Measurements from ENCODE around the gene NOC3L.
"Not testable (repeated sequence)": the region's sequence is repeated elsewhere in the genome, so short reads cannot be mapped to it uniquely, and the experiment has no call there.

The NOC3L gene, protein sequence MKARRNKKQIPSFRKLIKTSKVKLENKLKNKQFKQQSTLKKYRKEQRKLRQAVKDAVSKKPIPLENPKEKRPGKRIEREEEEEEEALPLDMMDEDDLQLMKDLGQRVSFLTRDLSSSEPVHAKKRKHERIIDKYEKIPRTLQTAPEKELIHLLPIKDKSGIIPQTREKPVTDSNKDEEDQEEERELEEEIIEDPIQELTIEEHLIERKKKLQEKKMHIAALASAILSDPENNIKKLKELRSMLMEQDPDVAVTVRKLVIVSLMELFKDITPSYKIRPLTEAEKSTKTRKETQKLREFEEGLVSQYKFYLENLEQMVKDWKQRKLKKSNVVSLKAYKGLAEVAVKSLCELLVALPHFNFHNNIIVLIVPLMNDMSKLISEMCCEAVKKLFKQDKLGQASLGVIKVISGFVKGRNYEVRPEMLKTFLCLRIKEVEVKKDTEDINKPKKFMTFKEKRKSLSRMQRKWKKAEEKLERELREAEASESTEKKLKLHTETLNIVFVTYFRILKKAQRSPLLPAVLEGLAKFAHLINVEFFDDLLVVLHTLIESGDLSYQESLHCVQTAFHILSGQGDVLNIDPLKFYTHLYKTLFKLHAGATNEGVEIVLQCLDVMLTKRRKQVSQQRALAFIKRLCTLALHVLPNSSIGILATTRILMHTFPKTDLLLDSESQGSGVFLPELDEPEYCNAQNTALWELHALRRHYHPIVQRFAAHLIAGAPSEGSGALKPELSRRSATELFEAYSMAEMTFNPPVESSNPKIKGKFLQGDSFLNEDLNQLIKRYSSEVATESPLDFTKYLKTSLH

DNA sequence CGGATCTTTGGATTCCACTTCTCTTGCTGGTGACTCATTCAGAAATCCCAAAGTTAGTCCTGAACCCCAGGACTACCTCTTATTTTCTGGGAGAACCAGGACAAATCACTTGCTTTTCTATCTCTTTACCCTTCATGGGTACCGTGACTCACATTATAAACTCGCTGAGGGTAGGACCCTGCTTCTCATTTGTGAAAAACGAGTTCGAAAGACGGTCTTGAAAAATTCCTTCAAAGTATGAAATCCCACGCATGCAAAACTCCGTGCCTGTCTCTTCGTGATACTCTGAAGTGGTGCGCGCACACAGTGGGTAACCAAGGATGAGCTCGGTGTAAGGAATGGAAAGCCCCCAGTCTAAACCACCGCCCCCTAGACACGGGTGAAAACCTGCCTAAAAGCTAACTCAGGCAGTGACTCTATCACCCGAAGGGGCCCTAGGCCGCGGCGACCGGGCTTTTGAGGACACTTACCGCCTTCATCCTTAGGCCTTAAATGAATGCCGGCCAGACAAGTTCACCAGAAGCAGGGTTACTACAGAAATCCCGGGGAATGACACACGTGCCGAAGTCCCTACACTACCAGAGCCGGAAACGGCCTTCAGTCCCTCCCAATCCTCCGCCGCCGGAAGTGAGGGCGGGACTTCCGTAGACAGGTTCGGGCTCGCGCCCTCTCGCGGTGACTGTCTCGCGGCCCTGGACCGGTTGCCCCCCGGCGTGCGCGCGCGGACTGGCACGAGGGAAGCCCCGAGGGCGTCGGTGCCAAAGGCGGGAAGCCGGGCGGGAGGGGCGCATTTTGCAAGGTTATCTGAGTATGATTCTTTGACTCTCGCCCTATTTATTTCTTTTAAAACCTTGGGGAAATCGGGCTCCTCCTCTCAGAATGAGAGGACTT, at the start of gene NOC3L:
Gene NOC3L (minus strand): TSS at position 580 of the 891 bp plus-strand sequence. CDS start 101 bp downstream, at position 479.
- DNase-seq (ENCODE audit: low read depth, low spot score): peak; percentile 96

DNA sequence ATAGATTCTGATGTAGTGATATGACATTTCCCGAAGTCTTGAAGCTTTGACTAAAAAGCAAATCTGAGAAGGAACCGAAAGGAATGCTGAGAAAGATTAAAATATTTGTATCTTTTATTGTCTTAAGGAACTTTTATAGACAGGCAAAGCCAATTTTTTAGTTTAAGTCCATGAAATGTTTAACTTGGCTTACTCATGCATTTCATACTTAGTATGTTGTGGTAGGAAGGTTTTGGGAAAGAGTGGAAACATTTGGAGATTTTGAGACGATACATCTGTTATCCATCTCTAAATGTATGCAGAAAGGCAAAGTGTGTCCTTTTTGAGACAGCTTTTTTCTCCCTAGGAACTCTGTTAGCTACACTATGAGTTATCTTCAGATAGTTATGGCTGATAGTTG, 49.7 kb upstream of the NOC3L start:
- no peak for DNase-seq (ENCODE audit: low read depth, low spot score)

DNA sequence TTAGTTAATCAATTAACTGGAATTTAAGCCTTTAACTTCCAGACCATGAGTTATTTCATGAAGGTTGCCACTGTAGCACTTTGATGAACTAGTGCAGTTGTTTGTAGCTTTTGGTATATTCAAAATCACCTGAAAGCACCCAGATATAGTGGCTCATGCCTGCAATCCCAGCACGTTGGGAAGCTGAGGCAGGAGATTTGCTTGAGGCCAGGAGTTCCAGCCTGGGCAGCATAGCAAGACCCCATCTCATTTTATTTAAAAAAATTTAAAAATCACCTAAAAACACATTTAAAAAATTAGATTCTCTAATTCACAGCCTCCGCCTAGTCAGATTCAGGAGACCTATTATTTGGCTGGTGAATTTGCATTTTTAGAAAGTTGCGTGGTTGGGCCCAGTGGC, 48.6 kb upstream of the NOC3L start:
- DNase-seq (ENCODE audit: low read depth, low spot score): no peak

DNA sequence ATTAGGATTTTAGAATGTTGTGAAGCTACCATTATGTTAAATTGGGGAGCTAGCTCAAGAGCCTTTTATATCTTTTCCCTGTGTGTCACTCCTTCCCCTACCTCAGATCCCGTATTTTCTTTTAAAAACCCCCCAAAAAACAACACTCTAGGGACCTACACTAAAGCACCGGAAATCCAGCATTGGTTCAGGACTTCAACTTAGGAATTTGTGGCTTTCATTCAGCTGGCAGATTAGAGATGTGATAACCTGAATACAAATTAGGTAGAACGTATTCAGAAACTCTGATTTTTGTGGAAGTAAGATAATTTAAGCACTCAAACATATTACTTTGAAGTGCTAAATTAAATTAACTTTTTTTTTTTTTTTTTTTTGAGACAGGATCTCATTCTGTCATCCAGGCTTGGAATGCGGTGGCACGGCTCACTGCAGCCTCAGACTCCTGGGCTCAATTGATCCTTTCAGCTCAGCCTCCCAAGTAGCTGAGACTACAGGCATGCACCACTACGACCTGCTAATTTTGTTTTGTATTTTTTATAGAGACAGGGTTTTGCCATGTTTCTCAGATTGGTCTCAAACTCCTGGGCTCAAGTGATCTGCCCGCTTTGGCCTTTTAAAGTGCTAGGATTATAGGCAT, 46.4 kb upstream of the NOC3L start:
- no peak for DNase-seq (ENCODE audit: low read depth, low spot score)

DNA sequence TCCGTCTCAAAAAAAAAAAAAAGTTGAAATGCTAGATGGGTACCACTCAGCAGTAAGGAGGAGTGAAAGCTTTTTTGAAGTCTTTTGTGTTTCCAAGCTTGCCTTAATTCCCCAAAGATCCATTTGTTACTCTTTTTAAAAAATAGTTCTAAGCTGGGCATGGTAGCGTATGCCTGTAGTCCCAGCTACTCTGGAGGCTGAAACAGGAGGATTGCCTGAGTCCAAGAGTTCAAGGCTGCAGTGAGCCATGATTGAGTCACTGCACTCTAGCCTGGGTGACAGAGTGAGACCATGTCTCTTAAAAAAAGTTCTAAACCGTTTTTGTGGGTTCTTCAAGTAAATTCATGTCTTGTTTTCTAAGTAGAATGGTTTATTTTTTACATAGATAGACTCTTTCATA, 44.9 kb upstream of the NOC3L start:
- no peak for DNase-seq (ENCODE audit: low read depth, low spot score)

DNA sequence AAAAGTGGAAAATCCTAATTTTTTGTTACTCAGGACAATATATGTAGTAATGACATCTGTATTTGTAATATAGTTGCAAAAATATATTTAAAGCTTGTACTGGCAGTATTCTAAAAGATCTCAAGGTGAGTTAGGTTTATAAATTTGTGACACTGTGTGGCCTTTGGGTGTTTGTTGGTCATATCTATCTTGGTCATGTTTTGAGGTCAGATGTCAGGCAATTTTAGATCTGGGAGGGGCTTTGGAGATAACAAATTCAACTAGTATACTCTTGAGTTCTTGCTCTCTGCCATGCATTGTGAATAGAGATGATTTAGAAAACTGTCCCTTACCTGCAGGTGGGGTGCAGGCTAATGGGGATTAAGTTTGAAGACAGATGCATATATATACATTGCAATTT, 42.7 kb upstream of the NOC3L start:
- no peak for DNase-seq (ENCODE audit: low read depth, low spot score)

DNA sequence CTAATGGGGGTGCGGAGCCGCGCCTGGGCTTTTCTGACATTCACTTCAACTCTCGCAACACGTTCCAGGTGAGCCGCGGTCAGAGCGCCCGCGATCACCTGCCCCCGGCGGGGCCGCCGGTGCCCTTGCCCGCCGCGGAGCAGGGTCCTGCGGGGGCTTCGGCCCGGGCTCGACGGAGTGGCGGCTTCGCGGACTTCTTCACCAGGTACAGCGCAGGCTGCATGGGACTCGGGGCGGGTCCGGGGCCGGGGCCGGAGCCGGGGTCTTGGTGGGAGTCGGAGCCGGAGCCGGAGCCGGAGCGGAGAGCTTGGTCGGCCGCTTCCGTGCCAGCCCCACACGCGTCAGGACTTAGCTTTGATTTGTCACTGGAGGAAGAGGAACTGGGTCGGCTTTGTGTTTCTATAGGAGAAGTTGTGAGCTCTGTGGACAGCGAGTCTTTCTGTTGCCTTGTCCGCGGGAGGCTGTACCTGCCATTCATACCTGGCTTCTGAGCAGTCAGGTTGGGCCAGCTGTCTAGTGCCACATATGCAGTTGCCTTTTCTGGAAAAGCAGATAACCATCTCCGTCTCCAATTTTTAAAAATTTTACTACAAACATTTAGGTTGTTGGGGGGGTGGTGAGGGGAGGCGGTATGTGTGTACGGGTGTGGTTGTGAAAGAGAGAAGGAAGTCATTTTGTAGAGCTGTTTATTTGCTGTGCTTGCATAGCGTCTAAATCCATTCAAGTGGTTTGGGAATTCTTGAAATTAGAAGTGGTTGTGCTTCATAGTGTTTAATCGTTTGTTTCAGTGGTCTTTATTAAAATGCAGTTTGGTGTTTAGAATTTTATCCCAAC, 40.9 kb upstream of the NOC3L start:
- no peak for DNase-seq (ENCODE audit: low read depth, low spot score)

DNA sequence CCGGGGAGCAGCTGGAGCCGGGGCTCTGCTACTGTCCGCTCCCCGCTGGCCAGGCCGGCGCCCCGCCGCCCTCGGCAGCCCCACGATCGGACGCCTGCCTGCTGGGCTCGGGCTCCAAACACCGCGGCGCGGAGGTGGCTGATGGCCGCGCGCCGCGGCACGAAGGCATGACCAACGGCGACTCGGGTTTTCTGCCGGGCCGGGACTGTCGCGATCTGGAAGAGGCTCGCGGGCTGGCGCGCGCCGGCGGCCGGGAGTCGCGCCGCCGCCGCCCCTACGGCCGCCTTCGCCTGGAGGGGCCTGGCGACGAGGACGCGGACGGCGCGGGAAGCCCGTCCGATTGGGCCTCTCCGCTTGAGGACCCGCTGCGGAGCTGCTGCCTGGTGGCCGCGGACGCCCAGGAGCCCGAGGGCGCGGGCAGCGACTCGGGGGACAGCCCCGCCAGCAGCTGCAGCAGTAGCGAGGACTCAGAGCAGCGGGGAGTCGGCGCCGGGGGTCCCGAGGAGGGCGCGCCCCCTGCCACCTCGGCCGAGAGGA, 40.2 kb upstream of the NOC3L start:
- no peak for DNase-seq (ENCODE audit: low read depth, low spot score)

DNA sequence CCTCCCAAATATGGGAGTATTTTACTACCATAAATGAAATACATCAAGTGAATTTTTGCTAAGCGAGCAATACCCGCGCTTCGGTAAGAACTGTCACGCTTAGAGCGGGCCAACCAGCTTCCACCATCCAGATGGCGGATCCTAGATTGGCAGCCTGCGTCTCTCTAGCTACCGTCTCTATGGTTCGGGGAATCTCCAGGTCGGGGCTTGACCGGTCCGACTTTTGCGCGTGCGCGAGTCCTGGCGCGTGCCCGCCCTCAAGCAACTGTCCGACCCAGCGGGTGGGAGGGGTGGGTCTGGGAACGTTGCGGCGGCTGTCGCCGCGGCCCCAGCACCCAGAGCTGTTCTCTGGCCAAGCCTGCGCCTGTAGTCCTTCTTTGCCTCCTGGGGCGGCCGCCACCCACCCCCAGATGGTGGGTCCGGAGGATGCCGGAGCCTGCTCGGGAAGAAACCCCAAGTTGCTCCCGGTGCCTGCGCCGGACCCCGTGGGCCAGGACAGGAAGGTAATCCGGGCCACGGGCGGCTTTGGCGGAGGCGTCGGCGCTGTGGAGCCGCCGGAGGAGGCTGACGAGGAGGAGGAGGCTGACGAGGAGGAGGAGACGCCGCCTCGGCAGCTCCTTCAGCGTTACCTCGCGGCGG, 39.6 kb upstream of the NOC3L start, which contains the start of gene TBC1D12:
Gene TBC1D12 (plus strand): TSS at position 338 of the 639 bp plus-strand sequence. CDS start 73 bp downstream, at position 411.
- no peak for DNase-seq (ENCODE audit: low read depth, low spot score)

DNA sequence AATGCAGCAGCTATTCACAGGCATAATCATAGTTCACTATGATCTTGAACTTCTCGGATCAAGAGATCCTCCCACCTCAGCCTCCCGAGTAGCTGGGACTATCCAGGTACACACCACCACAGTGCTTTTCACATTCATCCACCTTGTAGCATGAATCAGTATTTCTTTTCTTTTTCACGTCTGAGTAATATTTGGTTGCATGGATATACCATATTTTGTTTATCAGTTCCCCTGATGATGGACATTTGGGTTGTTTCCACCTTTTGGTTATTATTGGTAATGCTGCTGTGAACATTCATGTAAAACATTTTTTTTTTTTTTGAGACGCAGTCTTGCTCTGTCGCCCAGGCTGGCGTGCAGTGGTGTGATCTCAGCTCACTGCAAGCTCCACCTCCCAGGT, 36.0 kb upstream of the NOC3L start:
- DNase-seq (ENCODE audit: low read depth, low spot score): no peak

DNA sequence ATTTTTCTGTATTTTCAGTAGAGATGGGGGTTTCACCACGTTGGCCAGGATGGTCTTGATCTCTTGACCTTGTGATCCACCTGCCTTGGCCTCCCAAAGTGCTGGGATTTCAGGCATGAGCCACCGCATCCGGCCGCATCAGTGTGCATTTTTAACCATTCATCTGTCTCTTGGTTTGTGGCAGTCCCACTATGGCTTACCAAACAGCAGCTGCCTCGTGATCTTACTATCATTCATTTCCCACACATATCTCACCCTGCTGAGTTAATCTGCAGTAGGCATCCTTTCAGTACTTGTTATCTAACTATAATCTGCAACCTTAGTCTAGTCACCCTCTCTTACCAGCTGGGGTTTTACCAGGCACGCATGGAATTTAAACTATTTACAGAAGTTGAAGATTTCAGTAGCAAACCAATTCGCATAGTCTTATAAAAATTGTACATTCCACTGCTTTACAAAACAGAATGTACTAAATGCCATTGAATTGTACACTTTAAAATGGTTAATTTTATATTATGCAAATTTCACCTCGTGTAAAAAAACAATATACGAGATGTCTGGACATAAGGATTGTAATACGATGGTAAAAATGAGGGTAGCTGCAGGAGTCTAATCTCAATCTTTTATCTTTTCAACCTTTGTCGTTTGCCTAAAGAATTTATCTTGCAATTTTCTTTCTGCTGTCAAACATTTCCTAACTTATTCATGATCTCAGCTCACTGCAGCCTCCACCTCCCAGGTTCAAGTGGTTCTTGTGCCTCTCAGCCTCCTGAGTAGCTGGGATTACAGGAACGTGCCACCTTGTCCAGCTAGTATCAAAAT, 35.0 kb upstream of the NOC3L start:
- DNase-seq (ENCODE audit: low read depth, low spot score): no peak

DNA sequence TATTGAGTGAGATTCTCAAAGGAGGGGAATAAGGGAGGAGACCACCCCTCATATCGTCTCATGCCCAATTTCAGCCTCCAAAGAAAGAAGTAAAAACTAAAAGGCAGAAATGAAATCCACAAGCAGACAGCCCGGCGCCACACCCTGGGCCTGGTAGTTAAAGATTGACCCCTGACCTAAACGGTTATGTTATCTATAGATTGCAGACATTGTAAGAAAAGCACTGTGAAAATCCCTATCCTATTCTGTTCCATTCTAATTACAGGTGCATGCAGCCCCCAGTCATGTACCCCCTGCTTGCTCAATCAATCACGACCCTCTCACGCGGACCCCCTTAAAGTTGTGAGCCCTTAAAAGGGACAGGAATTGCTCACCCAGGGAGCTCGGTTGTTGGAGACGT, 29.4 kb upstream of the NOC3L start:
- DNase-seq (ENCODE audit: low read depth, low spot score): not testable (repeated sequence)

DNA sequence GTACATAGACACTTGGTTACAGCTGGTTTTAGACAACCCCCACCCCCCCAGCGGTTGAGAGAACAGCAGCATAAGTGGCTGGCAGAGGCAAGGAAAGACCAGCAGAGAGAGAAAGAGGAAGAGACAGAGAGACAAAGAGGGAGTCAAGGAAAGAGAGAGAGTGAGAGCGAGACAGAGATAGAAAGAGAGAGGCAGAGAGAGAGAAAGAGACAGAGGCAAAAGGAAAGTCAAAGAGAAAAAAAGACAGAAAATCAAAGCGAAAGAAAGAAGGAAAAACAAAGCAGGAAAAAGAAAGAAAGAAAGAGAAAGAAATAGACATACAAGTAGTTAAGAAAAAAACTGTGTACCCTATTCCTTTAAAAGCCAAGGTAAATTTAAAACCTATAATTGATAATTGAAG, 23.0 kb upstream of the NOC3L start:
- DNase-seq (ENCODE audit: low read depth, low spot score): not testable (repeated sequence)

DNA sequence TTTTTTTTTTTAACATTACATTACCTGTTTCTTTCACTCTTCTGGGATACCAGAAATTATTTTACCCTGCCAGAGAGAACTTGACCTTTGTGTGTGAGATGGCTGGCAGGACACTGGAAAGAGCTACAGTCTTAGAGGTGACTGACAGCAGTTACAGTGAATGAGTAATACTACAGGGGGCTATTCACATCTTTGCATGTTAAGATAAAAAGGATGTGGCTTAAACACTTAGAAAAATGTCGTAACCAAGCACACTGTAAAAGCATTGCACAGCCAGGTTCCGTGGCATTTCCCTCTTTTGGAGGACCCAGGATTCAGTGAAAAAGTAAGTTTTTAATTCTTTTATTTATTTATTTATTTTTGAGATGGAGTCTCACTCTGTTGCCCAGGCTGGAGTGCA, 20.8 kb upstream of the NOC3L start:
- no peak for DNase-seq (ENCODE audit: low read depth, low spot score)

DNA sequence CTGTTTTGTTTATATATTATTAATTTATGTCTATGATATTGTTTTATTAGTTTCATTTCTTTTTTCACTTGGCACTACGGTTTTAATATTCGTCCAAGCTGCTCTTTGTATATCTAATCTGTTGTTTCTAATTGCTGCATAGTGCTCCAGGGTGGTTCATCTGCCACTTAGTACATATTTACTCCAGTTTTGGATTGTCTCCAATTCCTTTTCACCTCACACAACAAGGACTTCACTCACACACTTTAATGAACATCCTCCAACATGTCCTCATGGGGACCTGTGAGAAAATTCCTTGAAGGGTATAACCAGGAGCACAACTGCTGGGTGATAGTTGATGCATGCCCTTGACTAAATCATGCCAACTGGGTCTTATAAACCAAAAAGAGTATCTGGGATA, 14.1 kb upstream of the NOC3L start:
- DNase-seq (ENCODE audit: low read depth, low spot score): no peak

DNA sequence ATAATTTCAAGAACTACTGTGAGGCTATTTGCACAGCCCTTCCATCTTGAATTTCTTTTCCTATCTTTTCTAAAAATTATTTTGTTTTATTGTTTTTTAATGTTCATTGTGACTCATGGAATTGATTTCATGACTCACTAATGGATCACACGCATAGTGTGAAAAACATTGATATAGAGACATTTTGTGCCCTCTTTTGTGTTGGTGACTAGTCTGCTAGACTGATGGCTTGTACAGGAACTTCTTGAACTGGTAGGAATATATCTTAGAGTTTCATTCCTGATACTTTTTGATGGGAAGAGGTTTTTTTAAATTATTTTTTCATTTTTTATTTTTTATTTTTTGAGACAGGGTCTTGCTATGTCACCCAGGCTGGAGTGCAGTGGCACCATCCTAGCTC, 12.6 kb upstream of the NOC3L start:
- no peak for DNase-seq (ENCODE audit: low read depth, low spot score)

DNA sequence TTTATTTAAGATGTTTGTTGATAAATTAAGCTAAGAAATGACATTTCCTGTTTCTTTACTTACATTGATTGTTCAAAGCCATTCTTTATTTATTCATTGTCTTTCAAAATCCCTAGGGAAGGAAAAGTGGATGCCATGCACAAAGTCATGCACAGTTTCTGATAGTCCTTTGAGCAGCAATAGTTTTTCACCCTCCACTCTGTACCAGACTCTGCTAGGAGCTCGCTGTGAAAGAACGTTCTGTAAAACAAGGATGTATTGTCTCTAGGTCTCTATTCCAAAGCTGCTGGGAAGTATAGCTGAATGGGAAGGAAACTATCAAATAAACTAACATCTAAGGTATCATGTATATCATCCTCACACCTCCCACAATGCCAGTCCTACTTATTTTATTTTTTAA, 7.8 kb upstream of the NOC3L start:
- no peak for DNase-seq (ENCODE audit: low read depth, low spot score)

DNA sequence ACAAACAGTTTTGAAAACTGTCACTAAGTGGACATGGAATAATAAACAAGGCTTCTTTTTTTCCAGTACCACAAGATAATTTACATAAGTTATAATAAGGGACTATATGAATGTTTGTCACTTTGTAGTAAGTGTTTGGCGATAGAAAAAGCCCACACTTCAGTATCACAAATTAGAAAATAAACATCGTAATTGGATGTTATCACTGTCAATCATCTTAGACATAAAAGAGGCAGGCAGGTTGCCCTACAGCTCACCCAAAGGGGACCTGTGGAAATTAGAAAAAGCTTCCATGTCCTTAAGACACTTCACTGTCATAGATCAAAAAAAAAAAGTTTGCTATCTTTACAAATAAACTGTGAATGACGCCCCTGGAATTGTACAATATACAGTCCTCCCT, 3.6 kb upstream of the NOC3L start:
- no peak for DNase-seq (ENCODE audit: low read depth, low spot score)

DNA sequence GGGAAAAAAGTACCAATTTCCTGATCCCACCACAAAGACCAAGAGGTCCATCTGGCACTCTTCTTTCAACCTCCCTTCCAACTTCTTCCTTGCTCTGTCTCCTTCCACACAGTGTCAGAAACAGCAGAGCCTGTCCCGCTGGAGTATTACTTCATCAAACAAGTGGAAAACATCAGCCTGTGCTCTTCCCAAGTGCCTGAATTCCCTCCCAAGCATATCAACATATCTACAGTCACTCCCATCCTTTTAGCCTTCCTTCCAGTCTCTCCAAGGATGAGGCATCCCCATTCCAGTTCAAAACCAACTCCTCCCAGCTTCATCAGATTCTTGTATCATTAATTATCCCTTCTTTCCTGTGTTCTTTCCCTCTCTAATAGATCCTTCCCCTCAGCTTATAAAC, 1.7 kb upstream of the NOC3L start:
- DNase-seq (ENCODE audit: low read depth, low spot score): no peak
